Activated CD4-positive, CD25-positive, alpha-beta regulatory T cell treated with anti-CD3 and anti-CD28 coated beads, Interleukin-2, amount 50 U/mL, for 16 hours (primary cell): ENCODE measurements around the gene MGAT5B.

Experiments
- DNase-seq: peaks from one replicate; pipeline ENCODE4 v3.0.0-alpha.2; 2020; ENCODE audit warnings: low read depth, low spot score

MGAT5B gene

DNA sequence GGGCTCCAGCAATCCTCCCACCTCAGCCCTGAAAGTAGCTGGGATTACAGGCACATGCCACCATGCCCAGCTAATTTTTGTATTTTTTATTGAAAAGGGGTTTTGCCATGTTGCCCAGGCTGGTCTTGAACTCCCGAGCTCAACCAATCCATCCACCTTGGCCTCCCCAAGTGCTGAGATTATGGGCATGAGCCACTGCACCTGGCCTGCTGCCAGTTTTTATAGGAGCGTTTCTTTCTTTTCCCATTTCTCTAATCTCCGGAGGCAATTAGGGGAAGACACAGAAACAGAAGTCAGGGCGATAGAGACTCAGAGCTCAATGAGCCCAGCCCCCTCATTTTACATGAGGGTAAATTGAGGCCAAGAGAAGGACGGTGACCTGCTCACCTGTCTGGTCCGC lies 10.4 kb downstream of the MGAT5B start:
- no peak for DNase-seq

DNA sequence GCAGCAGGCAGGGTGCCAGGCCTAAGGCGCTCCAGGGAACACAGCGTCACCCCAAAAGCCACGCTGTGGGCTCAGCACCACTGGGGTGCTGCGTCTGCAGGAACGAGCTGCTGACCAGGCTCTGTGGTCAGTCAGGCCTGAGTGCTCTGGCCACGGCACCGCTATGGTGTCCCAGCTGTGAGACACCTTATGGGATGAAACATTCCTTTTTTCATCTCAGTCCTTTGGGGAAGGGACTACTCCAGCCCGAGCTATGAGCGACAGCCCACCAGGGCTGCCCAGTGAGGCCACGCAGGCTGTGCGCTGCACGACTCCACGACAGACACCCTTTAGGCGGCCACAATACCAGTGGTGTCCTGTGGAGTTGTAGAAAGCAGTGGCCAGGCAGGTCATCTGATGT lies 11.1 kb downstream of the MGAT5B start:
- DNase-seq, result no peak

DNA sequence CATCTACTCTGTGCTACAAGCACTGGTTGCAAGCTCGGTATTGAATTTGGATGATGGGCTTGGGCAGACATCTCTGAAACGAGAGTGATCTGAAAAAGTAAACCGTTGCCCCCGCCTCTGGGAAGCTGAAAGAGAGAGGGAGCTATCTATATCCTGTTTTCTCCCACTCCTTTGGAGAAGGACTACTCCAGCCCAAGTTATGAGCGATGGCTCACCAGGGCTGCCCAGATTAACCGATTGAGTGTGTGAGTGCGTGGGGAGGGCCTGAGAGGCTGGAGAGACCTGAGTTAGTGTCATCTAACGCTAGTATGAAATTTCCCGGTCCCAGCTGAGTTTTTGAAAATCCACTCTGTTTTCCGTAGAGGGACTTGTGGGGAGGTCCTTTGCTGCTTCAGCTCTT lies 11.5 kb downstream of the MGAT5B start:
- DNase-seq, result no peak

GRCh38 chr17:76880268-76880667 lies 12.1 kb downstream of the MGAT5B start:
- no peak for DNase-seq

- DNase-seq, result no peak
Measured at GRCh38 chr17:76880971-76881370, 12.8 kb downstream of the MGAT5B start.

GRCh38 chr17:76881408-76881807 lies 13.2 kb downstream of the MGAT5B start:
- DNase-seq, result no peak

GRCh38 chr17:76881966-76882365 lies 13.8 kb downstream of the MGAT5B start:
- DNase-seq, result no peak

DNA sequence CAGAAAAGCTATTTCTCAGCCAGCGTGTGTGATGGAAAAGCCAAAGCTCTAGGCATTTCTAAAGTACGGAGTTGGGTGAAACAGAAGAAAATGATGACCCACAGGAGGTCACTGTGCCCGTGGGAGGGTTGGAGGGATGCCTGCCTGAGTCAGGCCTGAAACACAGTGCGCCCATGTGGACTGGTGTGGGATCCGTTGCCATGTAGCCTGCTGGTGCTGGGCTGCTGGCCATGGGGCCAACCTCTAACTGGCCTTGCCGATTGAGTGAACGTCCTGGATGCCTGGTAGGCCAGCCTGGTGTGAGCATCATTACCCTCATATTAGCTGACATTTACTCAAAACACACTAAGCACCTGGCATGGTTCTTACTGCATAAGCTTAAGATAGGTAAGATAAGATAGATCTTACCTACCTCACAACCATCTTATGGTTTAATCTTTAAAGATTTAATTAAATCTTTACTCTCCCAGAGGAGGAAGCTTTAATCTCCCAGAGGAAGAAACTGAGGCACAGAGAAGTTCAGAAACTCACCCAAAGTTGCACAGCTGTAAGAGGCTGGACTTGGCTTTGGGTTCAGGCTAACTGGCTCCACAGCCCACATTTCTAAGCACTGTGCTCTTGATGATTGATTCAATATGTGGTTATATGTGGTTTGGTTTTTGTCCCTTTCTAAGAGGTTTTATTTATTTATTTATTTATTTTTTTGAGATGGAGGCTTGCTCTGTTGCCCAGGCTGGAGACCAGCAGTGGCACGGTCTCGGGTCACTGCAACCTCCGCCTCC lies 15.7 kb downstream of the MGAT5B start:
- no peak for DNase-seq

GRCh38 chr17:76884995-76885893 lies 17.0 kb downstream of the MGAT5B start:
- no peak for DNase-seq

DNA sequence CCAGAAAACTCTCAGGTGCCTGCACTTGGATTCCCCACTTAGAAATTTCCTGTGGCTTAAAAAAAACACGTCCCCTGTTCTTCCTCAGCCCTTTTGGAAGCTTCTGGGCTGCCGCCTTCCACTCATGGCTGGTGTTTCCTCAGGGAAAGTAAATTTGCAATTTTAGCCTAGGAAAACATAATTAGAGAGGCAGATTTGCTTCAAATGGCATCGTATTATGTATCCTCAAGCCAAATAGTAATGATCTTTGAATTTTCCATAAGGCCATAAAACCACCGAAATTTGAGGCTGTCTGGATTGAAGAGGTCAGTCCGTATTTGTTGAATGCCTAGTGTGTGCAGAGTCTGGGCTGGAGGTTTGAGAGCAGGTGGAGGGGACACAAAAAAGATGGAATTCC lies 17.7 kb downstream of the MGAT5B start:
- DNase-seq, result no peak

DNA sequence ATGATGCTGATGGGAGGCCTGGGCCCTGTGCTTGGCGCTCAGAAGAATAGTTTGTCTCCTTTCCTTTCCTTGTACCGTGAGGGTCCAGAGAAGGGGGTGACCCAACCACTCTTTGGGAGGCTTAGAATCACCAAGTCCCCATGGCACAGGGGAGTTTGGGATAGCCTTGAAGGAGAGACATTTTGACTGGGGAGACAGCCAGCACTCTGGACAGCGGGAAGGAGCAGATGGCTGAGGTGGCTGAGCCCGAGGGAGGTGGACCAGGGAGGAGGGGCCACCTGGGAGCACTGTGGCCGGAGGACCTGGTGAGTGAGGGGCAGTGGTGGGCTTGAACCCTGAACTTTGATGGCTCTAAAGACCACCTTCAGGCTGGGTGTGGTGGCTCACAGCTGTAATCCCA lies 18.2 kb downstream of the MGAT5B start:
- no peak for DNase-seq

GRCh38 chr17:76887802-76888201 lies 19.6 kb downstream of the MGAT5B start:
- DNase-seq, result no peak

GRCh38 chr17:76888661-76889060 lies 20.5 kb downstream of the MGAT5B start:
- DNase-seq, result no peak

GRCh38 chr17:76889323-76889722 lies 21.1 kb downstream of the MGAT5B start:
- no peak for DNase-seq

- no peak for DNase-seq
Measured at GRCh38 chr17:76892329-76892728, 24.1 kb downstream of the MGAT5B start.

- DNase-seq, result no peak
Measured at GRCh38 chr17:76893623-76894334, 25.6 kb downstream of the MGAT5B start.

DNA sequence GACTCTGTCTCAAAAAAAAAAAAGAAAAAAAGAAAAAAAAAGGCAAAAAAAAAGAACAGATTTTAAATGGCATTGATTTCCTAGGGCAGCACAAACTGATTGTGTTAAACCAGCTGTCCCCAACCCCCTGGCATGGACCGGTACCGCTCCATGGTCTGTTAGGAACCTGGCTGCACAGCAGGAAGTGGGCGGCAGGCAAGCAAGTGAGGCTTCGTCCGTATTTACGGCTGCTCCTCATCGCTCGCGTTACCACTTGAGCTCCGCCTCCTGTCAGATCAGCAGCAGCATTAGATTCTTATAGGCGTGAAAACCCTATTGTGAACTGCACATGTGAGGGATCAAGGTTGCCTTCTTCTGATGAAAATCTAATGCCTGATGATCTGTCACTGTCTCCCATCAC lies 26.6 kb downstream of the MGAT5B start:
- DNase-seq, result no peak

DNA sequence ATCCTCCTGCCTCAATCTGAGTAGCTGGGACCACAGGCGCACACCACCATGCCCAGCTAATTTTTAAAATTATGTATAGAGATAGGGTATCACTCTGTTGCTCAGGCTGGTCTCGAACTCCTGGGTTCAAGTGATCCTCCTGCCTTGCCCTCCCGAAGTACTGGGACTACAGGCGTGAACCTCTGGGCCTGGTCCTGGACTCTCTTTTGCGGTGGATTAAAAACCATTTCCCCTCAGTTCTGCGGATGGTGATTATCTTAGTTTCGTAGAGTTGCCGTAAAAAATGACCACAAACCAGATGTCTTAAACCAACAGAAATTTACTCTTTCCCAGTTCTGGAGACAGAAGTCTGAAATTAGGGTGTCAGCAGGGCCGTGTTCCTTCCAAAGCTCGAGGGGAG lies 28.8 kb downstream of the MGAT5B start:
- DNase-seq, result no peak

DNA sequence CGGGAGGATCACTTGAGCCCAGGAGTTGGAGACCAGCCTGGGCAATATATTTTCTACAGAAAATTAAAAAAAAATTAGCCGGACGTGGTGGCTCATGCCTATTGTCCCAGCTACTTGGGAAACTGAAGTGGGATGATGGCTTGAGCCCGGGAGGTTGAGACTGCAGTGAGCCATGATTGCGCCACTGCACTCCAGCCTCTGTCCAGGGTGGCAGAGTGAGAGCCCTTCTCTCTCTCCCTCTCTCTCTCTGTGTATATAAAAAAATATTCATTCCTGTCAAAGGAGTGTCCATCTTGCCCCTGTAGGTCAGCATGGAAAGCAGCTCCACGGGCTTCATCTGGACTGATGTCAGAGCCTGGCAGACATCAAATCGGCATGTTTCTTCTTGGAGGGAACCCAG lies 31.2 kb downstream of the MGAT5B start:
- no peak for DNase-seq

GRCh38 chr17:76900723-76901122 lies 32.5 kb downstream of the MGAT5B start:
- DNase-seq, result no peak

DNA sequence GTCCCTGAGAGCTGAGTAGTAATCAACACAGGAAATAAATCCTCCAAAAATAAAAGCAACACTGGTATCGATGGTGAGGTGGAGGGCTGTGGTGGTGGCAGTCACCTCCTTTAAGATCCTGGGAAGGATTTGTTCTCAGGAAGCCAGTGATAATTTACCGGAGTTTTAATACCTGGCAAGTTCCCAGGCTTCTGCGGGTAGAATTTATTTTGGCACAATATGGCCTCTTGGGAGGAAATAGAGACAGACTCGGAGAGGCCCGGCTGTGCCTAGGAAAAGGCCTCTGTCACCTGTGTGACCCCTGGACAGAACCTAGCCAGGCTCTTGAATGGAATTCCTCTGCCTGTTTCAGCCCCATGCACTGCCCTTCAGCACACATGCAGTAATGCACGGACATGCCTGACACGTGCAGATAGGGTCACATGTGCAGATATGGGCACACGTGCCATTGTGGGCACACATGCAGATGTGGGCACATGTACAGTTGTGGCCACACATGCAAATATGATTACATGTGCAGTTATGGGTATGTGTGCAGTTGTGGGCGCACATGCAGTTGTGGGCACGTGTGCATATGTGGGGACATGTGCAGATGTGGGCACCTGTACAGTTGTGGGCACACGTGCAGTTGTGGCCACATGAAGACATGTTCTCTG lies 33.5 kb downstream of the MGAT5B start:
- DNase-seq, result no peak

- no peak for DNase-seq
Measured at GRCh38 chr17:76902476-76902875, 34.3 kb downstream of the MGAT5B start.
